Psoas muscle (tissue), 8 donors: Measurements from ENCODE around the gene KLHL26. TPM values are rescaled to one million over a fixed set of nuclear protein-coding genes. Genes with fewer than 3 reads are reported as not detected.
A peak's percentile ranks its signal among the peaks of the same experiment; 100 is the strongest.

ENCODE experiments used
- ATAC-seq, 4 donors: fragments of 200-7000 bp; cut with Tn5 transposase; one replicate each; pipeline ENCODE4 v1.9.1; 2020; ENCODE audit warnings: moderate library complexity in 3 of 4, mild to moderate bottlenecking in 2 of 4
- DNase-seq, 2 donors: peaks; one replicate each; pipeline ENCODE4 v3.0.0-alpha.2; 2020
- H3K27ac ChIP-seq: fragments of 200-600 bp; one replicate; pipeline ENCODE4 v1.8.0; 2022
- H3K27me3 ChIP-seq, 3 donors: fragments of 200-600 bp in 1 of 3; one replicate each; pipeline versions ENCODE4 v1.6.1 to v1.8.0; 2013 to 2022; ENCODE audit warnings: low read length in 2 of 3, mild to moderate bottlenecking in 2 of 3, moderate library complexity in 1 of 3; ENCODE audit not compliant: insufficient read depth in 3 of 3
- H3K36me3 ChIP-seq, 2 donors: fragments of 200-600 bp in 1 of 2; one replicate each; pipeline versions ENCODE4 v1.6.1 to v1.8.0; 2013 to 2022; ENCODE audit warnings: low read depth in 1 of 2, mild to moderate bottlenecking in 1 of 2, moderate library complexity in 1 of 2; ENCODE audit not compliant: insufficient read depth in 1 of 2
- H3K4me1 ChIP-seq: fragments of 200-600 bp; one replicate; pipeline ENCODE4 v1.8.0; 2022
- H3K4me3 ChIP-seq: fragments of 200-600 bp; one replicate; pipeline ENCODE4 v1.8.0; 2022; ENCODE audit warnings: mild to moderate bottlenecking
- H3K9me3 ChIP-seq: fragments of 200-600 bp; one replicate; pipeline ENCODE4 v1.8.0; 2022
- WGBS, 3 donors: extraction: QIAGEN DNeasy Blood & Tissue Kit; methylation state at CpG; one replicate each; pipeline versions ENCODE4 v1.1.6 to v1.1.7; 2013; 5-methylcytosine and 5-hydroxymethylcytosine counted together
- intact Hi-C, 2 donors: fragments of 100-400 bp; cut with DNase I; formaldehyde crosslinking; loops; one replicate each; pipeline versions ENCODE4 v1.11.0 to v1.14.2; 2022
- polyA plus RNA-seq, 3 donors: library from polyadenylated mRNA; stranded (reverse); fragments of 200-250 nt; gene quantifications; one replicate each; pipeline ENCODE4 v1.2.3, GENCODE V29; 2013
- total RNA-seq, 4 donors: library from RNA; stranded (reverse); fragmentation: NEBNext Ultra II Directional in 2 of 4; extraction: Animal tissue kit (Norgen Biotek cat#: 25700) in 2 of 4; gene quantifications; one replicate each; pipeline versions ENCODE4 v1.2.1 to v1.2.4, GENCODE V29; 2021 to 2023
- TF ChIP-seq, protein P1 (sequence below): fragments of 200-600 bp; IDR thresholded peaks from one replicate; pipeline ENCODE4 v1.8.0; 2022; ENCODE audit warnings: antibody characterized with exemption
- donor health status: healthy with polysubstance abuse.
- donor health status: DM: no; HTN: no; CAD: no; lungs with moderate emphysema.
- donor health status: Bipolar disorder and iron deficiency.
- donor health status: healthy.
- donor health status: DM: yes; HTN: yes; CAD: no.
- donor health status: DM: no; HTN: no; CAD: no.
- donor health status: DM: no; HTN: no; CAD: no.
- donor health status: DM: yes; HTN: yes; CAD: no.

Gene KLHL26
- total and polyA plus RNA-seq, 7 donors: 3.1 to 9.9 (median 5.2) TPM

DNA sequence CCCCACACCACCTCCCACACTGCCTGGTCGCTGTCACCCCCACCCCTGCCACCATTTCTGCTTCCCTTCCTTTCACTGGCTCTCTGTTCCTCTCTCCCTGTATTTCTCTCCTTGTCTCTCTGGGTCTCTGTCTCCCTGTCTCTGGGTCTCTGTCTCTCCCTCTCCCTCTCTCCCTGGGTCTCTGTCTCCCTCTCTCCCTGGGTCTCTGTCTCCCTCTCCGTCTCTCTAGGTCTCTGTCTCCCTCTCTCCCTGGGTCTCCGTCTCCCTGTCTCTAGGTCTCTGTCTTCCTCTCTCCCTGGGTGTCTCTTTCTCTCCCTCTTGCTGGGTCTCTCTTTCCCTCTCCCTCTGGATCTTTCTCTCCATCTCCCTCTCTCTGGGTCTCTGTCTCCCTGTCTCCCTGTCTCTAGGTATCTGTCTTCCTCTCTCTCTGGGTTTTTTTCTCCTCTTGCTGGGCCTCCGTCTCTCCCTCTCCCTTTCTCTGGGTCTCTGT is 21.6 kb downstream of the KLHL26 start:
- no peak overlapping the region for H3K4me3 ChIP-seq
- ATAC-seq (no peak), DNase-seq (no peak)
- TF ChIP-seq, protein P1, sequence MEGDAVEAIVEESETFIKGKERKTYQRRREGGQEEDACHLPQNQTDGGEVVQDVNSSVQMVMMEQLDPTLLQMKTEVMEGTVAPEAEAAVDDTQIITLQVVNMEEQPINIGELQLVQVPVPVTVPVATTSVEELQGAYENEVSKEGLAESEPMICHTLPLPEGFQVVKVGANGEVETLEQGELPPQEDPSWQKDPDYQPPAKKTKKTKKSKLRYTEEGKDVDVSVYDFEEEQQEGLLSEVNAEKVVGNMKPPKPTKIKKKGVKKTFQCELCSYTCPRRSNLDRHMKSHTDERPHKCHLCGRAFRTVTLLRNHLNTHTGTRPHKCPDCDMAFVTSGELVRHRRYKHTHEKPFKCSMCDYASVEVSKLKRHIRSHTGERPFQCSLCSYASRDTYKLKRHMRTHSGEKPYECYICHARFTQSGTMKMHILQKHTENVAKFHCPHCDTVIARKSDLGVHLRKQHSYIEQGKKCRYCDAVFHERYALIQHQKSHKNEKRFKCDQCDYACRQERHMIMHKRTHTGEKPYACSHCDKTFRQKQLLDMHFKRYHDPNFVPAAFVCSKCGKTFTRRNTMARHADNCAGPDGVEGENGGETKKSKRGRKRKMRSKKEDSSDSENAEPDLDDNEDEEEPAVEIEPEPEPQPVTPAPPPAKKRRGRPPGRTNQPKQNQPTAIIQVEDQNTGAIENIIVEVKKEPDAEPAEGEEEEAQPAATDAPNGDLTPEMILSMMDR: no peak
- peaks cover 34% of the 10 kb centered on the region for H3K4me1 ChIP-seq
- 82 to 93% (median 85%) methylated on average over 3 to 4 of the region's 4 CpGs for WGBS, 3 donors
- no peaks in the 10 kb centered on the region for H3K9me3 ChIP-seq
- intact Hi-C loops: loop anchor here in 1 of 2 donors (10.0 kb wide), 1 partner anchor 194 kb away; no protein-coding TSS in a partner anchor
- H3K27me3 ChIP-seq: no peaks in the 10 kb centered on the region
- peak overlapping the region; percentile 89 for H3K27ac ChIP-seq
- no peaks in the 10 kb centered on the region for H3K36me3 ChIP-seq

DNA sequence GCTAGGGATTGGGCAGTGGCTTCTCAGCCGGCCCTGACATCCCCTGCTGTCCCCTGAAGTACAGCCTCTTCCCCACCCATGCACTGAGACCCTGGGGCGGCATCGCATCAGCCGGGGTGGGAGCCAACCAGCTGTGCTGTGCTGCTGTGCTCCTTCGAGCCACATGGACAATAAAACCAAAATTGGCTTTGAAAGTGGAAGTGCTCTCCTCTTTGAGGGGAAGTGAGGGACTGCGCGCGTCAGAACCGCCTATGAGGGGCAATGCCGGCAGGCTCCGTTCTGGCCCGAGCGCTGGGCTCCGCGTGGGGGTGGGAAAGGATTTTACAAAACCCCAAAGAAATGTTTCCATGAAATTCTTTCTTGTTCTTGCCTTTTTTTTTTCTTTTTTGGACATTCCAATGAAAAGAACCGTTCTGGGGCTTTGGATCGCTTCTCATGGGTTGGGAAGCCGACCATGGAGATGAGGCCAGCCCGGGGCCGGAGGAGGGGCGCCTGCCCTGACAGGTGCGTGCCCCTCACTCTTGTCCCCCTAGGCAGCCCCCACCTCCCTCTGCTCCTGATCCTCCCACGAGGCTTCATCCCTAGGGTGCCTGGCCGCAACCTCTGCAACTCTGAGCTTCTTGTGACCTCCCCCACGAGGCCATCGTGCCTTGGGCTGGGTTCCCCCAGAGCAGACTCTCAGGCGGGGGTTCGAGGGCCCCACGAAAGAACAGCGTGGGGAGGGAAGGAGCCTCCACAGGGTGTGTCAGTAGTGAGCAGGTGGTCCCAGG is 22.6 kb downstream of the KLHL26 start:
- Histone ChIP-seq H3K36me3 (peaks cover 0 to 1% of the 10 kb centered on the region in 2 donors), H3K27me3 (no peaks in the 10 kb centered on the region), H3K4me1 (peaks cover 39% of the 10 kb centered on the region), H3K4me3 (peak overlapping the region; percentile 54), H3K27ac (peak overlapping the region; percentile 89), H3K9me3 (no peaks in the 10 kb centered on the region)
- TF ChIP-seq, protein P1: no peak
- ATAC-seq: peak; percentile 1 to 50 (median 10)
- peak; percentile 73 to 82 for DNase-seq
- WGBS, 3 donors: 35 to 65% (median 49%) methylated on average over 30 of the region's 30 CpGs
- intact Hi-C loops: loop anchor here in 1 of 2 donors (10.0 kb wide), 1 partner anchor 195 kb away; no protein-coding TSS in a partner anchor

DNA sequence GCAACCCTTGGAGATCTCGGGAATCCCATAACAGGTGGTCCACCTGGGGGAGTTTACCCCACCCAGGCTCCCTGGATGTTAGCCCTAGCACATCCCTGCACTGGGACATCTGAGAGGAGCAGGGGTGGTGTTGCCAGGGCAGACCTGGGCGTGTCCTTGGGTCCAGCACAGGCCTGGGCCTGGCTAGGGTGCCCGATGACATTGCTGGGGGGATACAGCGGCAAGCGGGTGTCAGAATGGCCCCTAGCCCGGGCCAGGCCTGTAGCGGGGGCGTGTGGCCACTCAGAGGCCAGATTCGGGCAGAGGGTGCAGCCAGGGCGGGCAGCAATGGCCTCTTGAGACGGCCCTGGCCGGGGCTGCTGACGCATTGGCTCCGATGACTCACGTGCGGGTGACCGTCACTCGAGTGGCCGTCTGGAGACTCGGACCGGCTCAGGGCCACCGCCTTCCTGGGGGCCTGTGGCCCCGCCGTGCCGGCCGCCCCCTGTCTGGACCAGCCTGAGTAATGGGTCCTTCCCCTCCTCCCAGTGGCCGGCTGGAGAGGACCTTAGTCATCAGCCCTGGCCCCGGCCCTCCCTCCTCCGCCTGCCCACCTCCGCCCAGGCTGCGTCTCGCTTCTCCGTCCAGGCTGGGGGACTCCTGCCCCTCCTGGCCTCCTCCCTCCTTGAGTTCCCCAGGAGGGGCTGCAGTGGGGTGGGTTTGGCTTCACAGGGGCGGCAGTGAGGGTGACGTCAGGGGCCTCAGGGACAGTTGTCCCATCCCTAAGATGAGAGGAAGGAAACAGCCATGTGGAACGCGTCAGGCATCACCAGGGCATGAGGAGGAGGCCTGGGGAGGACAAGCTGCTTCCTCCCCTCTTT is 23.5 kb downstream of the KLHL26 start:
- H3K4me1 ChIP-seq: peaks cover 39% of the 10 kb centered on the region
- intact Hi-C loops: no loop called here
- DNase-seq (peak; percentile 89 to 91), ATAC-seq (peak; percentile 75 to 88 (median 78))
- peak overlapping the region; percentile 89 for H3K27ac ChIP-seq
- peak overlapping the region; percentile 54 for H3K4me3 ChIP-seq
- H3K27me3 ChIP-seq: no peaks in the 10 kb centered on the region
- TF ChIP-seq, protein P1: no peak
- H3K9me3 ChIP-seq: no peaks in the 10 kb centered on the region
- WGBS, 3 donors: 48 to 67% (median 52%) methylated on average over 35 to 37 of the region's 37 CpGs
- peaks cover 0 to 3% of the 10 kb centered on the region in 2 donors for H3K36me3 ChIP-seq

DNA sequence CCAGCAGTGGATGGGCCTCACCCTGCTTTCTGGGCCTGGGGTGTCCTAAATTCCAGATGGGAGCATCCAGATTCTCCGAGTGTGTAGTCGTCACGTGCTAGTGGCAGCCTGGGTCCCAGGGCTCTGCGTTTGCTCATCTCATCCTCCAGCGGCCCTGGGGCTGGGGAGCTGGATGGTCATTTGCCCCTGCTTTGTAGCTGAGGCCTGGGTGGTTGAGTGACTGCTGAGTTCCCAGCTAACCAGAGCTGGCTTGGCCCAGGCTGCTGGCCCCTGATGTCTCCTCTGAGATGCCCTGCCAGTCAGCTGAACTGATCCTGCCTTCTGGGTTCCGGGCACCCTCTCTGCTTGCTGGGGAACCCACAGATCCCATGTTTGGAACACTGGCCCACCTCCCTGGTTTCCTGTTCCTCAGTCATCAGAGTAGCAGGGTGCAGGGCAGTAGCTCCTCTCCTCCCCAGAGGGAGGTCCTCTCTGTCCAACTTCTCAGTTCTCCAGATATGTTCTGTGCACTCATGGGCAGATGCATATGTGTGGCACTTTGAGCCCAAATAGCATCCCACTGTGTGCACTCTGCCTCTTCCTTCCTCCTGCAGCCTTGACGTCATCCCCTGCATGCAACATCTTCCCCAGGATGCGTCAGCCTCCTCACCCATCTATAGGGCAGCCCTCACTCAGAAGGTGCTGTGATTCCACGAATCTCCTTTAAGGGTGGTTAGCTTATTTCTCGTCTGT is 24.3 kb downstream of the KLHL26 start:
- H3K4me1 ChIP-seq: peaks cover 39% of the 10 kb centered on the region

More for the DNA sequence above, 24.3 kb downstream of the KLHL26 start:
- DNase-seq (no peak), ATAC-seq (no peak)
- peak overlapping the region; percentile 89 for H3K27ac ChIP-seq
- H3K4me3 ChIP-seq: peak overlapping the region; percentile 54
- H3K9me3 ChIP-seq: no peaks in the 10 kb centered on the region
- TF ChIP-seq, protein P1: no peak
- H3K36me3 ChIP-seq: peaks cover 0 to 3% of the 10 kb centered on the region in 2 donors
- 85 to 94% (median 85%) methylated on average over 10 of the region's 10 CpGs for WGBS, 3 donors
- no peaks in the 10 kb centered on the region for H3K27me3 ChIP-seq
- intact Hi-C loops: no loop called here
